GM21367 (cell line): Measurements from ENCODE around the gene SPINT4.
"Not testable (repeated sequence)": the region's sequence is repeated elsewhere in the genome, so short reads cannot be mapped to it uniquely, and the experiment has no call there.

Experiments
- ATAC-seq: cut with Tn5 transposase; IDR thresholded peaks from one replicate; pipeline ENCODE4 v1.9.1; 2021; ENCODE audit not compliant: unreplicated experiment

Gene SPINT4

GRCh38 chr20:45722047-45722446 is at the start of gene SPINT4:
Gene SPINT4, plus strand, starts transcription at chr20:45722347. Its CDS starts 21 bp downstream, at chr20:45722368.
- no peak for ATAC-seq

GRCh38 chr20:45672765-45673164 is 49.4 kb upstream of the SPINT4 start:
- ATAC-seq = no peak

DNA sequence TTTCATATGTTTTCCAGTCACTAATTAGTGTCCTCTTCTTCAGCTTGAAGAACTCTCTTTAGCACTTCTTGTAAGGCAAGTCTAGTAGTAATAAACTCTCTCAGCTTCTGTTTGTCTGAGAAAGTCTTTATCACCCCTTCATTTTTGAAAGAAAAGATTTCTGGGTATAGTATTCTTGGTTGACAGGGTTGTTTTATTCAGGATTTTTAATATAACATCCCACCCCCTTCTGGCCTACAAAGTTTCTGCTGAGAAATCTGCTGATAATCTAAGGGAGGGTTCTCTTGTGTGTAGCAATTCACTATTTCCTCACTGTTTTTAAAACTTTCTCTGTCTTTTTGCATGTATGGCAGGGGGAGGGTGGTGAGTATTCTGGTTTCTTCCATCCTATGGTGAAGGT is 42.5 kb upstream of the SPINT4 start:
- no peak for ATAC-seq

GRCh38 chr20:45685896-45686295 is 36.3 kb upstream of the SPINT4 start:
- no peak for ATAC-seq

- not testable (repeated sequence) for ATAC-seq
These were observed 28.8 kb upstream of the SPINT4 start for GRCh38 chr20:45693346-45693745.

DNA sequence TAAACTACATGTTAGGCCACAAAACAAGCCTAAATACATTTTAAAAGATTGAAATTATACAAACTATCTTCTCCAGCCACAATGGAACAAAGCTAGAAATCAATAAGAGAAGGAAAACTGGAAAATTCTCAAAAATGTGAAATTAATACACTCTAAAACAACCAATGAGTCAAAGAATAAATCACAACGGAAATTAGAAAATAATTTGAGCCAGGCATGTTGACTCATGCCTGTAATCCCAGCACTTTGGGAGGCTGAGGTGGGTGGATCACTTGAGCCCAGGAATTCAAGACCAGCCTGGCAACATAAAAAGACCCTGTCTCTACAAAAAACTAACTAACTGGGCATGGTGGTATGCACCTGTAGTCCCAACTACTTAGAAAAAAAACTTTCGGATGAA is 26.7 kb upstream of the SPINT4 start:
- ATAC-seq = no peak

DNA sequence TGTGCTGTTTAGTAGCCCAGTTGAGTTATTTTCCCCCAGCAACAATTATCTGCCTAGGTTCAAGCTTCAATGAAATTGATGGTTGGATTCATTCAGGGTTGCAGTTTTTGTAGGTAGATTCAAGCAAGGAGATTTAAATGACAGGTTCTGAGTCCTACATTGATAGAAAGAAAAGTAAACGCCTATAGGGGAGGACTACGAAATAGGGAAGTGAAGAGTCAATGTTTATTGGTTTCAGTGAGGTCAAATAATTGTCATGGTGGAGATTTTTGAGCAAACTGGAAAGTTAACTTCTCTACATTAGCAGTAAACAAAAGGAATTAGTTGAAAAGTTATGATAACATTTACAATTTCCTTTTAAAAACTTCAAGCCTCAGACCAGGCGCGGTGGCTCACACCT is 21.0 kb upstream of the SPINT4 start:
- no peak for ATAC-seq

DNA sequence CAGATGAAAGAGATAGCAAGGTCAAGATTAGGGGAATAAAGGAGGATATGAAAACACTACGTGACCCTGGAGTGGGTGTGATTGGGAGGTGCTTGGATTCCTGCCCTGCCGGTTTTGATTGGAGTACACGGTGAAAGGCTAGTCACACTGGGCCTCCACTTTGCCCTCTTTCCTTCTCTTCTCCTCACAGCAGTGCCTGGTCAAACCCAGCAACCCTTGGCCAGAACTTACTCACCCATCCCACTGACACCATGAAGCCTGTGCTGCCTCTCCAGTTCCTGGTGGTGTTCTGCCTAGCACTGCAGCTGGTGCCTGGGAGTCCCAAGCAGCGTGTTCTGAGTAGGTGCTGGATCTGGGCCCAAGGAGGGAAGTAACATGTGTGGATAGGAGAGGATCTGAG is 20.3 kb upstream of the SPINT4 start, which contains the start of gene WFDC13:
Gene WFDC13 (plus strand): TSS at position 166 of the 400 bp plus-strand sequence. CDS start 86 bp downstream, at position 252.
- ATAC-seq = no peak

GRCh38 chr20:45704969-45705637 is 17.0 kb upstream of the SPINT4 start, which contains the start of gene WFDC10B:
Gene WFDC10B, minus strand, starts transcription at chr20:45705019. Its CDS starts 19,027 bp downstream, at chr20:45685992.
- ATAC-seq = no peak

- ATAC-seq = not testable (repeated sequence)
These were observed 5.9 kb upstream of the SPINT4 start for GRCh38 chr20:45716141-45716688.

DNA sequence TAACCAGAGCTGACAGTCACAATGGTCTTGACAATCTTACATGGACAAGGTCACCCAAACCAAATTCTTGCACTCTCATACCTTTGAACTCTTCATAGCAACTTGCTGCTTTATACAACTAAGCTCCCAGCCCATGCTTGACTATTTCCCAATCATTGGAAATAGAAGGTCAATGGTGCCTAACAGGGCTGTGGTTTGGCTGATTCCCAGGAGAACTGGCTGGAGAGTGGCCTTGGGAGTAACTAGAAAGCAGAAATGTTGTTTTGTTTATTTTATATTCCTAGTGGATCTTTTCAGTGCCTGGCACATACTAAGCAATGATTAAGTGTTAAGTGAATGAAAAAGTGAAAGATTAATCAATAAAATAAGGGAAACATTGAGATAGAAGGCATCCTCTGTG is 3.0 kb downstream of the SPINT4 start:
- ATAC-seq = no peak

DNA sequence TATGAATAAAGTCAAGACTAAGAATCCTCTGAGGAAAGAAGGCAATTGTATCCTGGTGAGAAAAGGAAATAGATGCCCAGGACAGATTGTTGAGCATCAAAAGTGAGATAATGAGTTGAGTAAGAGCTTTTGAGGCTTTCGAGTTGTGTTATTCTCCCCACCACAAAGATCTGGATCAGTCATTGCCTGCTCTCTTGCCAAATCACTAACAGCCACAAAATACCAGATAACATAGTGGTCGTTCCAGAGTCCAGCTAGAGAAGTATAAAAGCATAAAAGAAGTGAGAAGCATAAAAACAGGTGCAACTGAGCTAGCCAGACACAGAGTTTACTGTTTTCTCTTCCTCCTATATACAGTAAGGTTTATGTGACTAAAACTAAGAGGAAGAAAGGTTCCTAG is 4.9 kb downstream of the SPINT4 start:
- ATAC-seq = no peak

DNA sequence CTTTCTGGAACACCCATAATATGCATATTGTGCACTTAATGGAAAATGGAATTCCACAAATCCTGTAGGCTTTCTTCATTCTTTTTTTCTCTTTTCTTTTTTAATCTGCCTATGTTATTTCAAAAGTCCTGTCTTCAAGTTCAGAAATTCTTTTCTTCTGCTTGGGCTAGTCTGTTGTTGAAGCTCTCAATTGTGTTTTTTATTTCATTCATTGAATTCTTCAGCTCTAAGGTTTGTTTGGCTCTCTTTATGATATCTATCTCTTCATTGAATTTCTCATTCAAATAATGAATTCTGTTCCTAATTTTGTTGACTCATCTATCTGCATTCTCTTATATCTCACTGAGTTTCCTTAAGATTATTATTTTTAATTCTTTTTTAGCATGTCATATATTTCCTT is 10.1 kb downstream of the SPINT4 start:
- ATAC-seq = no peak

- ATAC-seq = no peak
These were observed 13.4 kb downstream of the SPINT4 start for GRCh38 chr20:45735552-45735951.

- ATAC-seq = no peak
These were observed 13.8 kb downstream of the SPINT4 start for GRCh38 chr20:45735988-45736387.

GRCh38 chr20:45742596-45742995 is 20.4 kb downstream of the SPINT4 start:
- ATAC-seq = no peak

- no peak for ATAC-seq
These were observed 22.9 kb downstream of the SPINT4 start for GRCh38 chr20:45745015-45745414.

DNA sequence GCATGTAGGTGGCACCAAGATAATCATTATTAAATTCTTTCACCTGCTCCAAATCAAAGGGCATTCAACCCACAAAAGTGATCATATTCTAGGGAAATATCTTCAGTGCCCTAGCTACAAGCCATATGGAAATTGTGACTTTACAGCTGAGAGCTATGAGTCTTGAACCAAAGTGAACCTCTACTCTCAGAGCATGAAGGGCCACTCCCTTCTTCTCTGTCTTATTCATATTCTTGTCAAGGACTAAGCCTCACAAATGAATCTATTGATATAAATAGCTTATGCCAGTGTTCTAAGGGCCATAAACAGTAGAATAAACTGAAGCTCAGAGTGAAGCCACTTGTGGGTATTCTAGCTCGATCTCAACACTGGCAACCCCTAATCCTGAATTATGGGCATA is 29.6 kb downstream of the SPINT4 start:
- no peak for ATAC-seq

- ATAC-seq = no peak
These were observed 30.6 kb downstream of the SPINT4 start for GRCh38 chr20:45752746-45753145.

DNA sequence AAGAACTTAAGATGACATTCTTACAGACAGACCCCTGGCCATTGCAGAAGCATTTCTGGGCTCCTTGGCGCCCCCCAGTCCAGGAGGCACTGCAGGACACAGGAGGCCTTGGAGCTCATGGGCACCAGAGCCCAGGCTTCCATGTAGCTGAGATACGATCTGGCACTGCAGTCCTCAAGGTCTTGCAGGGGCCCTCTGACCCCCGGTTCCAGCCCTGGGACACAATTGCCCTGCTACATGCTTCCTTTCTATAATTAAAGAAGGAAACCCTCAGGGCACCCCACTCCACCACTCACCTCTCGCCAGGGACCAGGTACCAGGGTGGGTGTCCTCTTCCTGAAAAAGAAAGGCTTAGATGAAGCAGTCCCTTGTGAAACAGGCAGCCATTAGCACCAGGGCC is 35.9 kb downstream of the SPINT4 start:
- no peak for ATAC-seq

- not testable (repeated sequence) for ATAC-seq
These were observed 37.8 kb downstream of the SPINT4 start for GRCh38 chr20:45759921-45760320.

- not testable (repeated sequence) for ATAC-seq
These were observed 39.8 kb downstream of the SPINT4 start for GRCh38 chr20:45761966-45762365.
